HG03045 (cell line): ENCODE measurements around the gene MYH6.
"Not testable (repeated sequence)": the region's sequence is repeated elsewhere in the genome, so short reads cannot be mapped to it uniquely, and the experiment has no call there.

Experiments
- ATAC-seq: cut with Tn5 transposase; IDR thresholded peaks from one replicate; pipeline ENCODE4 v1.9.1; 2021; ENCODE audit warnings: mild to moderate bottlenecking, moderate library complexity; ENCODE audit not compliant: unreplicated experiment

Gene MYH6

GRCh38 chr14:23415821-23416778 is 8.0 kb upstream of the MYH6 start:
- no peak for ATAC-seq

GRCh38 chr14:23414906-23415820 is 7.1 kb upstream of the MYH6 start:
- ATAC-seq = no peak

- ATAC-seq = no peak
These were observed 6.2 kb upstream of the MYH6 start for GRCh38 chr14:23414254-23414653.

GRCh38 chr14:23413681-23414080 is 5.6 kb upstream of the MYH6 start:
- ATAC-seq = no peak

GRCh38 chr14:23411563-23412525 is 3.8 kb upstream of the MYH6 start:
- ATAC-seq = no peak

- ATAC-seq = no peak
These were observed 2.0 kb upstream of the MYH6 start for GRCh38 chr14:23409966-23410635.

- no peak for ATAC-seq
These were observed 1.4 kb upstream of the MYH6 start for GRCh38 chr14:23409475-23409874.

- no peak for ATAC-seq
These were observed 196 bp upstream of the MYH6 start for GRCh38 chr14:23408307-23408630.

GRCh38 chr14:23406725-23407355 is 1.2 kb downstream of the MYH6 start:
- no peak for ATAC-seq

GRCh38 chr14:23406244-23406643 is 1.8 kb downstream of the MYH6 start:
- ATAC-seq = no peak

GRCh38 chr14:23405516-23406025 is 2.5 kb downstream of the MYH6 start:
- no peak for ATAC-seq

GRCh38 chr14:23405096-23405495 is 3.0 kb downstream of the MYH6 start:
- no peak for ATAC-seq

- ATAC-seq = no peak
These were observed 3.7 kb downstream of the MYH6 start for GRCh38 chr14:23404331-23404900.

GRCh38 chr14:23403908-23404307 is 4.2 kb downstream of the MYH6 start:
- no peak for ATAC-seq

GRCh38 chr14:23403139-23403438 is 5.0 kb downstream of the MYH6 start:
- no peak for ATAC-seq

GRCh38 chr14:23402296-23403138 is 5.6 kb downstream of the MYH6 start:
- ATAC-seq = no peak

- no peak for ATAC-seq
These were observed 6.8 kb downstream of the MYH6 start for GRCh38 chr14:23401291-23401690.

GRCh38 chr14:23400496-23401149 is 7.5 kb downstream of the MYH6 start:
- ATAC-seq = not testable (repeated sequence)
